Upper lobe of left lung (tissue), 4 donors: Measurements from ENCODE around the gene FKBP6.

Experiments used
- EP300 ChIP-seq, 4 donors: sonication (generic); formaldehyde crosslinking; IDR thresholded peaks; one replicate each; pipeline ENCODE4 v1.5.1; 2017; ENCODE audit warnings: antibody characterized with exemption in 4 of 4, control low read depth in 2 of 4
- POLR2A ChIP-seq, 4 donors: fragments of 450-650 bp; IDR thresholded peaks; one replicate each; pipeline ENCODE4 v1.5.1; 2016 to 2017; ENCODE audit warnings: antibody characterized with exemption in 4 of 4, mild to moderate bottlenecking in 2 of 4
- POLR2AphosphoS5 ChIP-seq, 2 donors: sonication (generic); formaldehyde crosslinking; IDR thresholded peaks; one replicate each; pipeline ENCODE4 v1.5.1; 2017; ENCODE audit warnings: antibody characterized with exemption in 2 of 2
- TF ChIP-seq, protein P1 (sequence below), 6 experiments: fragments of 450-650 bp in 4 of 6; fragments of 200-600 bp in 2 of 6; sonication (generic) in 2 of 6; IDR thresholded peaks; one replicate each; pipeline ENCODE4 v1.5.1; 2016 to 2019; ENCODE audit warnings: antibody characterized with exemption in 6 of 6

DNA sequence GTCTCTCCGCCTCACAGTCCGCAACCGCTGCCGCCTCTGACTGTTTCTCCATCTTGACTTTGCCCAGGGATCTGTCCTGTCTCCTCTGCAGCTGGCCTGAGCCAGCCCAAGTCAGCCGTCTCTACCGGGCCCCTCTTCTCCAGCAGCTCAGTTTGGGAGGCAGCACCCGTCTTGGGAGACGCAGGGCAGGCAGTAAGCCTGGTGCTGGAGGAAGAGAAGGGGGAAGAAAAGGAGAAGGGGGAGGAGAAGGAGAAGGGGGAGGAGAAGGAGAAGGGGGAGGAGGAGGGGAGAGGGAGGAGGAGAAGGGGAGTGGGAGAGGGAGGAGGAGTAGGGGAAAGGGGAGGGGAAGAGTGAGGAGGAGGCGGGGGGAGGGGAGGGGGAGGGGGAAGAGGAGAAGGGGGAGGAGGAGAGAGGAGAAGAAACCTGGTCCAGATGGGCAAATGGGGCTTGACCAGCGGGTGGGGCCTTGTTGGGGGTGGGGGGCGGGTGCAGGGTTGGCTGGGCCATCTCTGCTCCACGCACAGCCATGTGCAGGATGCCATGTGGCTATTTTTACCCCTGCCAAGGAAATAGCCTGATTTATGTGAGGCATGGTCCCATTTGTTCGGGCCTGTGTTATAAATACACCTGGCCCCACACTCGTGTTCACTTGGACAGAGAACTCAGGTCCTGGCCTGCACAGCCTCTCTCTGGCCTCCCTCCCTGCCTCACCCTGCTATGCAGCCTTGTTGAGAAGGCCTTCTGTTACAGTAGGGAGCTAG is 69.7 kb downstream of the FKBP6 start:
- TF ChIP-seq, protein P1, sequence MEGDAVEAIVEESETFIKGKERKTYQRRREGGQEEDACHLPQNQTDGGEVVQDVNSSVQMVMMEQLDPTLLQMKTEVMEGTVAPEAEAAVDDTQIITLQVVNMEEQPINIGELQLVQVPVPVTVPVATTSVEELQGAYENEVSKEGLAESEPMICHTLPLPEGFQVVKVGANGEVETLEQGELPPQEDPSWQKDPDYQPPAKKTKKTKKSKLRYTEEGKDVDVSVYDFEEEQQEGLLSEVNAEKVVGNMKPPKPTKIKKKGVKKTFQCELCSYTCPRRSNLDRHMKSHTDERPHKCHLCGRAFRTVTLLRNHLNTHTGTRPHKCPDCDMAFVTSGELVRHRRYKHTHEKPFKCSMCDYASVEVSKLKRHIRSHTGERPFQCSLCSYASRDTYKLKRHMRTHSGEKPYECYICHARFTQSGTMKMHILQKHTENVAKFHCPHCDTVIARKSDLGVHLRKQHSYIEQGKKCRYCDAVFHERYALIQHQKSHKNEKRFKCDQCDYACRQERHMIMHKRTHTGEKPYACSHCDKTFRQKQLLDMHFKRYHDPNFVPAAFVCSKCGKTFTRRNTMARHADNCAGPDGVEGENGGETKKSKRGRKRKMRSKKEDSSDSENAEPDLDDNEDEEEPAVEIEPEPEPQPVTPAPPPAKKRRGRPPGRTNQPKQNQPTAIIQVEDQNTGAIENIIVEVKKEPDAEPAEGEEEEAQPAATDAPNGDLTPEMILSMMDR (IDR thresholded peaks at IDR 0.05): no peak
- TF ChIP-seq POLR2A (IDR thresholded peaks at IDR 0.05) (no peak), POLR2AphosphoS5 (IDR thresholded peaks at IDR 0.05) (no peak), EP300 (IDR thresholded peaks at IDR 0.05) (no peak)
